Neutrophil (primary cell): Measurements from ENCODE around the gene PTPRO.

ENCODE experiments used
- H3K27ac ChIP-seq: fragments of 200-600 bp; sonication (generic); 2 replicates; pipeline ENCODE4 v1.5.1; 2016; ENCODE audit warnings: mild to moderate bottlenecking, moderate library complexity
- H3K27me3 ChIP-seq: fragments of 200-600 bp; sonication (generic); 2 replicates; pipeline ENCODE4 v1.6.0; 2016; ENCODE audit warnings: mild to moderate bottlenecking
- H3K36me3 ChIP-seq: fragments of 200-600 bp; sonication (generic); 2 replicates; pipeline ENCODE4 v1.5.1; 2017
- H3K4me1 ChIP-seq, 2 experiments: fragments of 200-600 bp in 1 of 2; sonication (generic) in 1 of 2; 1 replicate in 1 of 2; 2 replicates in 1 of 2; pipeline versions ENCODE4 v1.5.1 to v1.6.1; 2013 to 2016; ENCODE audit warnings: low read depth in 1 of 2, low read length in 1 of 2, mild to moderate bottlenecking in 1 of 2, moderate library complexity in 1 of 2; ENCODE audit not compliant: control insufficient read depth in 1 of 2, insufficient read depth in 1 of 2
- H3K4me3 ChIP-seq, 2 experiments: fragments of 200-600 bp in 1 of 2; sonication (generic) in 1 of 2; 1 replicate in 1 of 2; 2 replicates in 1 of 2; pipeline ENCODE4 v1.5.1; 2013 to 2016; ENCODE audit warnings: low read depth in 1 of 2, low read length in 1 of 2, mild to moderate bottlenecking in 1 of 2, moderate library complexity in 1 of 2
- H3K9me3 ChIP-seq: fragments of 200-600 bp; sonication (generic); 2 replicates; pipeline ENCODE4 v1.5.1; 2016
- CTCF ChIP-seq: fragments of 200-600 bp; sonication (generic); IDR thresholded peaks from 2 replicates; pipeline ENCODE4 v1.5.1; 2016; ENCODE audit warnings: antibody characterized with exemption

The PTPRO gene

GRCh38 chr12:15633201-15633600 lies 310.9 kb downstream of the PTPRO start:
- no peak overlapping the region for H3K27ac ChIP-seq
- no peaks in the 10 kb centered on the region for H3K9me3 ChIP-seq
- no peaks in the 10 kb centered on the region for H3K4me1 ChIP-seq
- H3K36me3 ChIP-seq, result no peaks in the 10 kb centered on the region
- no peak overlapping the region for H3K4me3 ChIP-seq
- no peaks in the 10 kb centered on the region for H3K27me3 ChIP-seq
- TF ChIP-seq CTCF, result no peak

- no peaks in the 10 kb centered on the region for H3K36me3 ChIP-seq
- H3K9me3 ChIP-seq, result no peaks in the 10 kb centered on the region
- no peak overlapping the region for H3K27ac ChIP-seq
- TF ChIP-seq CTCF, result no peak
- H3K4me1 ChIP-seq, result no peaks in the 10 kb centered on the region
- no peaks in the 10 kb centered on the region for H3K27me3 ChIP-seq
- H3K4me3 ChIP-seq, result no peak overlapping the region
These were observed 311.8 kb downstream of the PTPRO start for GRCh38 chr12:15634010-15634683.

GRCh38 chr12:15636060-15636890 lies 314.0 kb downstream of the PTPRO start:
- Histone ChIP-seq H3K27ac (no peak overlapping the region), H3K4me1 (no peaks in the 10 kb centered on the region), H3K27me3 (no peaks in the 10 kb centered on the region), H3K9me3 (no peaks in the 10 kb centered on the region), H3K4me3 (no peak overlapping the region), H3K36me3 (no peaks in the 10 kb centered on the region)
- no peak for TF ChIP-seq CTCF

GRCh38 chr12:15638231-15638630 lies 315.9 kb downstream of the PTPRO start:
- H3K27ac ChIP-seq, result no peak overlapping the region
- no peak for TF ChIP-seq CTCF
- no peaks in the 10 kb centered on the region for H3K36me3 ChIP-seq
- H3K9me3 ChIP-seq, result no peaks in the 10 kb centered on the region
- H3K27me3 ChIP-seq, result no peaks in the 10 kb centered on the region
- no peak overlapping the region for H3K4me3 ChIP-seq
- no peaks in the 10 kb centered on the region for H3K4me1 ChIP-seq

- TF ChIP-seq CTCF, result no peak
- H3K27ac ChIP-seq, result no peak overlapping the region
- H3K36me3 ChIP-seq, result no peaks in the 10 kb centered on the region
- H3K27me3 ChIP-seq, result no peaks in the 10 kb centered on the region
- H3K9me3 ChIP-seq, result no peaks in the 10 kb centered on the region
- no peak overlapping the region for H3K4me3 ChIP-seq
- H3K4me1 ChIP-seq, result no peaks in the 10 kb centered on the region
These were observed 322.4 kb downstream of the PTPRO start for GRCh38 chr12:15644700-15645099.
